T-helper 2 cell (primary cell): ENCODE data around the gene COL4A3.

Experiments
- DNase-seq, 5 experiments: peaks; one replicate each; pipeline versions ENCODE4 v3.0.0 to v3.0.0-alpha.2; 2012 to 2022

Gene COL4A3

GRCh38 chr2:227296671-227297405 is 132.4 kb downstream of the COL4A3 start:
- no peak for DNase-seq

- no peak for DNase-seq
These were observed 137.1 kb downstream of the COL4A3 start for GRCh38 chr2:227301523-227301922.

- DNase-seq: no peak
These were observed 144.4 kb downstream of the COL4A3 start for GRCh38 chr2:227308784-227309183.

GRCh38 chr2:227310756-227311110 is 146.3 kb downstream of the COL4A3 start:
- no peak for DNase-seq

- no peak for DNase-seq
These were observed 147.6 kb downstream of the COL4A3 start for GRCh38 chr2:227311861-227312506.

GRCh38 chr2:227312579-227312978 is 148.2 kb downstream of the COL4A3 start:
- DNase-seq: no peak

- DNase-seq: no peak
These were observed 148.9 kb downstream of the COL4A3 start for GRCh38 chr2:227313310-227313709.

GRCh38 chr2:227317834-227318233 is 153.4 kb downstream of the COL4A3 start:
- no peak for DNase-seq

GRCh38 chr2:227320305-227321094 is 156.1 kb downstream of the COL4A3 start:
- DNase-seq: peak in 1 of 5 experiments; percentile 27

- DNase-seq: peak in 1 of 5 experiments; percentile 13
These were observed 158.2 kb downstream of the COL4A3 start for GRCh38 chr2:227322530-227323205.

- no peak for DNase-seq
These were observed 159.4 kb downstream of the COL4A3 start for GRCh38 chr2:227323818-227324217.

GRCh38 chr2:227324642-227324994 is 160.2 kb downstream of the COL4A3 start:
- DNase-seq: no peak

GRCh38 chr2:227324995-227325838 is 160.8 kb downstream of the COL4A3 start, which contains the start of gene MFF:
Gene MFF (plus strand): TSS chr2:227325251. CDS start chr2:227330666, 5,415 bp downstream.
- peak; percentile 80 to 98 (median 91) for DNase-seq

- DNase-seq: no peak
These were observed 161.4 kb downstream of the COL4A3 start for GRCh38 chr2:227325839-227326195.

GRCh38 chr2:227326783-227327182 is 162.4 kb downstream of the COL4A3 start:
- DNase-seq: no peak

GRCh38 chr2:227335713-227336112 is 171.3 kb downstream of the COL4A3 start:
- DNase-seq: peak in 1 of 5 experiments; percentile 51

GRCh38 chr2:227337442-227337841 is 173.0 kb downstream of the COL4A3 start:
- DNase-seq: no peak

- no peak for DNase-seq
These were observed 174.7 kb downstream of the COL4A3 start for GRCh38 chr2:227339098-227339599.

GRCh38 chr2:227340106-227340505 is 175.7 kb downstream of the COL4A3 start:
- DNase-seq: no peak

GRCh38 chr2:227341553-227341952 is 177.1 kb downstream of the COL4A3 start:
- no peak for DNase-seq

- DNase-seq: no peak
These were observed 179.8 kb downstream of the COL4A3 start for GRCh38 chr2:227344231-227344630.

- no peak for DNase-seq
These were observed 182.7 kb downstream of the COL4A3 start for GRCh38 chr2:227347117-227347516.
